Natural killer cell (primary cell): ENCODE results near the gene GPR107. TPM values are rescaled to one million over a fixed set of nuclear protein-coding genes. Genes with fewer than 3 reads are reported as not detected.

Experiments
- ATAC-seq, 3 donors: fragments of 150-1000 bp in 2 of 3; fragments of 200-7000 bp in 1 of 3; cut with Tn5 transposase; 1 replicate in 1 of 3; 2 replicates in 2 of 3; pipeline ENCODE4 v1.10.0; 2021; ENCODE audit warnings: mild to moderate bottlenecking in 2 of 3, moderate library complexity in 2 of 3
- DNase-seq, 2 donors: peaks; one replicate each; pipeline versions ENCODE4 v3.0.0 to v3.0.0-alpha.2; 2013 to 2021; ENCODE audit warnings: mixed read lengths in 1 of 2
- H3K27ac ChIP-seq: one replicate; pipeline ENCODE4 v1.5.1; 2013; ENCODE audit warnings: mild to moderate bottlenecking, low read length
- H3K27me3 ChIP-seq: one replicate; pipeline ENCODE4 v1.6.1; 2013; ENCODE audit warnings: low read length; ENCODE audit not compliant: control insufficient read depth, insufficient read depth
- H3K36me3 ChIP-seq: one replicate; pipeline ENCODE4 v1.6.1; 2013; ENCODE audit warnings: low read length; ENCODE audit not compliant: control insufficient read depth, insufficient read depth
- H3K4me1 ChIP-seq: one replicate; pipeline ENCODE4 v1.6.1; 2013; ENCODE audit warnings: low read length; ENCODE audit not compliant: control insufficient read depth, insufficient read depth
- H3K4me3 ChIP-seq: one replicate; pipeline ENCODE4 v1.5.1; 2013; ENCODE audit warnings: low read length
- H3K9me3 ChIP-seq: one replicate; pipeline ENCODE4 v1.6.1; 2013; ENCODE audit warnings: low read length; ENCODE audit not compliant: control insufficient read depth, insufficient read depth
- H3K27ac Mint-ChIP-seq, 2 donors: one replicate each; pipeline ENCODE4 v1.8.0; 2022; ENCODE audit warnings: mild to moderate bottlenecking in 2 of 2, mixed read lengths in 2 of 2, moderate library complexity in 1 of 2
- H3K27me3 Mint-ChIP-seq, 2 donors: one replicate each; pipeline ENCODE4 v1.8.0; 2022; ENCODE audit warnings: low read depth in 2 of 2, mixed read lengths in 2 of 2
- H3K36me3 Mint-ChIP-seq: one replicate; pipeline ENCODE4 v1.8.0; 2022; ENCODE audit warnings: mixed read lengths
- H3K4me1 Mint-ChIP-seq, 2 donors: one replicate each; pipeline ENCODE4 v1.8.0; 2022; ENCODE audit warnings: mixed read lengths in 2 of 2
- H3K4me3 Mint-ChIP-seq: one replicate; pipeline ENCODE4 v1.8.0; 2022; ENCODE audit warnings: mild to moderate bottlenecking, moderate library complexity, mixed read lengths
- H3K9me3 Mint-ChIP-seq, 2 donors: one replicate each; pipeline ENCODE4 v1.8.0; 2022; ENCODE audit warnings: mixed read lengths in 2 of 2
- CTCF ChIP-seq: fragments of 200-600 bp; IDR thresholded peaks from one replicate; pipeline ENCODE4 v1.8.0; 2022; ENCODE audit warnings: antibody characterized with exemption
- WGBS: methylation state at CpG from one replicate; pipeline ENCODE4 v1.1.7; 2013; ENCODE audit warnings: missing lambda C conversion rate; ENCODE audit not compliant: insufficient coverage; 5-methylcytosine and 5-hydroxymethylcytosine counted together
- intact Hi-C: fragments of 100-400 bp; cut with micrococcal nuclease; formaldehyde crosslinking; loops from one replicate; pipeline ENCODE4 v1.14.2; 2022
- total RNA-seq, 4 donors: library from RNA; stranded (reverse); fragments of 120-200 nt in 1 of 4; gene quantifications; one replicate each; pipeline versions ENCODE4 v1.2.3 to v1.2.4, GENCODE V29; 2013 to 2022

GPR107 gene
- total RNA-seq, 3 donors from 2014 or later (not counting 1 experiment from before 2014, with no cell fraction given) = 32.9 to 49.5 (median 41.8) TPM

- intact Hi-C loops = loop anchor here (10.0 kb wide), 1 partner anchor 58 kb away; no protein-coding TSS in a partner anchor
- H3K36me3 ChIP-seq = no peaks in the 10 kb centered on the region
- peaks cover 13% of the 10 kb centered on the region for H3K4me1 ChIP-seq
- no peak for ATAC-seq
- H3K4me1 Mint-ChIP-seq = peaks cover 0 to 8% of the 10 kb centered on the region in 2 donors
- H3K4me3 ChIP-seq = no peak overlapping the region
- no peaks in the 10 kb centered on the region for H3K9me3 ChIP-seq
- H3K27ac Mint-ChIP-seq = peak overlapping the region in 1 of 2 donors; percentile 51
- H3K4me3 Mint-ChIP-seq = no peak overlapping the region
- TF ChIP-seq CTCF = no peak
- no peak overlapping the region for H3K27ac ChIP-seq
- peaks cover 10% of the 10 kb centered on the region for H3K27me3 ChIP-seq
- 96% methylated on average over 6 of the region's 6 CpGs for WGBS
- H3K36me3 Mint-ChIP-seq = no peaks in the 10 kb centered on the region
- H3K9me3 Mint-ChIP-seq = no peaks in the 10 kb centered on the region
- DNase-seq = no peak
- H3K27me3 Mint-ChIP-seq = no peaks in the 10 kb centered on the region
These were observed 123.1 kb downstream of the GPR107 start for GRCh38 chr9:130176760-130177159.

- TF ChIP-seq CTCF = no peak
- ATAC-seq = no peak
- H3K27ac ChIP-seq = no peak overlapping the region
- no peak overlapping the region for H3K4me3 ChIP-seq
- peaks cover 8% of the 10 kb centered on the region for H3K4me1 ChIP-seq
- WGBS = 91% methylated on average over 17 of the region's 20 CpGs
- no peaks in the 10 kb centered on the region for H3K27me3 Mint-ChIP-seq
- DNase-seq = no peak
- no peaks in the 10 kb centered on the region for H3K36me3 Mint-ChIP-seq
- peaks cover 8% of the 10 kb centered on the region for H3K27me3 ChIP-seq
- H3K27ac Mint-ChIP-seq = no peak overlapping the region
- no peaks in the 10 kb centered on the region for H3K9me3 ChIP-seq
- H3K36me3 ChIP-seq = no peaks in the 10 kb centered on the region
- intact Hi-C loops = loop anchor here (10.0 kb wide), 1 partner anchor 57 kb away; no protein-coding TSS in a partner anchor
- H3K4me3 Mint-ChIP-seq = no peak overlapping the region
- peaks cover 0 to 8% of the 10 kb centered on the region in 2 donors for H3K4me1 Mint-ChIP-seq
- no peaks in the 10 kb centered on the region for H3K9me3 Mint-ChIP-seq
These were observed 124.4 kb downstream of the GPR107 start for GRCh38 chr9:130177898-130178805.

- Histone ChIP-seq H3K27ac (no peak overlapping the region), H3K9me3 (no peaks in the 10 kb centered on the region), H3K36me3 (no peaks in the 10 kb centered on the region), H3K27me3 (no peaks in the 10 kb centered on the region), H3K4me1 (no peaks in the 10 kb centered on the region), H3K4me3 (no peak overlapping the region)
- 88% methylated on average over 1 of the region's 2 CpGs for WGBS
- DNase-seq (no peak), ATAC-seq (no peak)
- Mint-ChIP-seq H3K27ac (no peak overlapping the region), H3K27me3 (no peaks in the 10 kb centered on the region), H3K4me1 (peaks cover 0 to 6% of the 10 kb centered on the region in 2 donors), H3K9me3 (no peaks in the 10 kb centered on the region), H3K36me3 (no peaks in the 10 kb centered on the region), H3K4me3 (no peak overlapping the region)
- no peak for TF ChIP-seq CTCF
- intact Hi-C loops = loop anchor here (10.0 kb wide), 1 partner anchor 55 kb away; no protein-coding TSS in a partner anchor
These were observed 125.7 kb downstream of the GPR107 start for GRCh38 chr9:130179331-130179907.
